ENCODE data around the gene LINC00237.

The LINC00237 gene

DNA sequence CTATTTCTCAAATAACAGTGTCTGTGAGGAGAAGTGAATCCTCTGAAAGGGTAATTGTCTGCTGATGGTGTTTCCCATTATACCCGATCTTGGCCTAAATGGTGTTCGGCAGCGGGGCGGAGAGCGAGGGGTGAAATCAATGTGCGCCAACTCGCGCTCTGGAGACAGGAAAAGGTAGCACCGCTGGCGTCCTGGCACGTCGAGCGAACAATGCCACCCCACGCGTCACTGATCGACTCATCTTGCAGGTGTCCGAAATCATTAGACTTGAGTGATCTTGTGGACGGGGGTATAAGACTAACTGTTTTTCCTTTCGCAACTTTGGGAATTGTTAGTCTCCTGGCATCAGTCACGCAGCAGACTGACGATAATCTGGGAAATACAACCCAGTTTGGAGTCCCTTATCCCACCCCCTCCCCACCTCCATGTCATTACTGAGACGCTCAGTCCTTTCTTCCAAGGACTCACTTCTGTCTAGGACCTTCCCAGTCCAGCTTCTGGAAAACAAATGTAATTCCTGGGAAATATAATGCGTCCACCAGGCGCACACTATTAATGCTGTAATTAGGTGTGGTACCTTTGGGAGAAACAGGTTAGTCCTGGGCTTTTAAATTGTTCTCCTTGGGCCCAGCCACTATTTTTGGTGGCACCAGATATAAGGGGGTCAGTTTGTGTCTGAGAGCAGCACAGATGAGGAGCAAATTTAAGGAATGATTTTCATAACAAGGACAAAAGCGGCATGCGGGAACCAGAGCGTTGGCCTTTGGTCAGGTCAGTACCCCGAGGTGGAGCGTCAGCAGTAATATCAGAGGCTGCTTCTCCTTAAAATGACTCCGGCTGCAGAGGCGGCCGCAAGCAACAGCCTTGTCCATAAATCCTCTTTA is 2.3 kb downstream of the LINC00237 start:
- H3K4me3 ChIP-seq (ENCODE audit: low read depth in 1 of 2, low read length in 2 of 2) = no peak overlapping the region
- no peak overlapping the region for H3K27ac ChIP-seq (ENCODE audit: low read length)
- peaks cover 0 to 55% of the 10 kb centered on the region in 2 donors for H3K4me1 ChIP-seq (ENCODE audit: control insufficient read depth in 1 of 2, insufficient read depth in 2 of 2, low read length in 2 of 2)
- H3K36me3 ChIP-seq (ENCODE audit: control insufficient read depth in 1 of 2, insufficient read depth in 2 of 2, low read length in 2 of 2) = no peaks in the 10 kb centered on the region
- H3K9me3 ChIP-seq (ENCODE audit: control insufficient read depth in 1 of 2, low read length in 2 of 2) = no peaks in the 10 kb centered on the region
- H3K27me3 ChIP-seq (ENCODE audit: low read depth, low read length) = peaks cover 78% of the 10 kb centered on the region

DNA sequence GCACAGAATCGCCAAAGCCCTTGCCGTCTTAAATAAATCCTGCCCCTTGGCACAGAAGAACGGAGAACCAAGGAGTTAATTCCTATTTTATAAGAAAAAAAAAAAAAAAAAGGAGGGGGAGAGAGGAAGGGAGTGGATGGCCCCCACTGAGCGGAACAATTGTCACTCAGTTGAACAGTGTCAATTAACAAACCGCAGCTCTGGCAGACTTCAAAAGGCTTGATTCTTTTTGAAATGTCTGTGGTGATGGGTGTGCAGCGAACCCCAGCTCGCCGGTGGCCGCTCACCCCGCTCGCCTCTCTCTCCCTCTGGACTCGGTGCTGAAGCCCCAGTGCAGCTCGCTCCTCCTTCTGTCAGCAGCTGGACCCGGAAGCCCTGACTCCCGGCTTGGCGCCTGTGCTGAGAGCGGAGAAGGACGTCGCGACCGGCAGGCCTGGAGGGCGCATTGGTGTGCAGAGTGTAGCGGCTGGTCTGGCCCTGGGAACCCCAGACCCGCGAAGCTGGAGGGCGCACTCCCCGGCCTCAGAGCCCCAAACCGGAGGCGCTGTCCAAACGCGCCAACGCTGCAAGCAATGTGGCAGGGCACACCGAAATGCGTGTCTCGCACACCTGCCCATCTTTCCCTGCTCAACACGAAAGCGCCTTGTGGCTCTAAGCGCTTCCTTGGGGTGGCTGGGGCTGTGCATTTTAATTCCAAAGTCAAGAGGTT is 3.4 kb downstream of the LINC00237 start:
- H3K36me3 ChIP-seq (ENCODE audit: control insufficient read depth in 1 of 2, insufficient read depth in 2 of 2, low read length in 2 of 2) = no peaks in the 10 kb centered on the region
- peak overlapping the region; percentile 56 to 57 for H3K4me3 ChIP-seq (ENCODE audit: low read depth in 1 of 2, low read length in 2 of 2)
- no peaks in the 10 kb centered on the region for H3K9me3 ChIP-seq (ENCODE audit: control insufficient read depth in 1 of 2, low read length in 2 of 2)
- no peak overlapping the region for H3K27ac ChIP-seq (ENCODE audit: low read length)
- H3K27me3 ChIP-seq (ENCODE audit: low read depth, low read length) = peaks cover 84% of the 10 kb centered on the region
- H3K4me1 ChIP-seq (ENCODE audit: control insufficient read depth in 1 of 2, insufficient read depth in 2 of 2, low read length in 2 of 2) = peaks cover 0 to 55% of the 10 kb centered on the region in 2 donors

DNA sequence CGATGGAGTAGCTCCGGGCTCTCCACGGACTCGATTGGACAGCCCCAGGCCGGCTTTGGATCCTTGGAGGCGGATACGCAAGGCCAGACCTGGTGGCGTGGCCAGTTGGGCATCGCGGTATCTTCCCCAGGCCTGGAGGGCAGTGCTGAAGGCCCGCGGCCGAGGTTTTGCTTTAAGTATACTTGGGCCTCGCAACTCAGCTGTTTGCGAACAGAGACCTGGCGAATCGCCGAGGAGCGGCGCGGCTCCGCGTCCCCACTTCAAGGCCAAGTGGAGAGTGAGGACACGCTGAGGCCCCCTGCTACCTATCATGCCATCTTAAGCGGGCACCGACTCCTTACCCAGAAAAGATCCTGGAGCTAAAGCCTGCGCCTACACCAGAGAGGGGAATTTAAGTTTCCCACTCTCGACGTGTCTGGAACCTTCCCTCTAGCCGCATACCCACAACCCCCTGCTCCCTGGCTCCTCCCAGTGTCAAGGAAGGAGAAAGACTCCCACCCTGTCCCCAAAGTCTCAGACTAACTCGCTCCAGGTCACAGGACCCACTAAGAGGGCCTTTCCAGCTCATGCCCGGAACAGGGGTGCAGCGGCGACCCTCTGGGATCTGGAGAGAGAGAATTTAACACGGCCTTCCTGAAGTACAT is 4.1 kb downstream of the LINC00237 start:
- Histone ChIP-seq H3K9me3 (ENCODE audit: control insufficient read depth in 1 of 2, low read length in 2 of 2) (no peaks in the 10 kb centered on the region), H3K4me1 (ENCODE audit: control insufficient read depth in 1 of 2, insufficient read depth in 2 of 2, low read length in 2 of 2) (peaks cover 0 to 55% of the 10 kb centered on the region in 2 donors), H3K27ac (ENCODE audit: low read length) (no peak overlapping the region), H3K27me3 (ENCODE audit: low read depth, low read length) (peaks cover 81% of the 10 kb centered on the region), H3K36me3 (ENCODE audit: control insufficient read depth in 1 of 2, insufficient read depth in 2 of 2, low read length in 2 of 2) (no peaks in the 10 kb centered on the region), H3K4me3 (ENCODE audit: low read depth in 1 of 2, low read length in 2 of 2) (peak overlapping the region; percentile 56 to 57)

DNA sequence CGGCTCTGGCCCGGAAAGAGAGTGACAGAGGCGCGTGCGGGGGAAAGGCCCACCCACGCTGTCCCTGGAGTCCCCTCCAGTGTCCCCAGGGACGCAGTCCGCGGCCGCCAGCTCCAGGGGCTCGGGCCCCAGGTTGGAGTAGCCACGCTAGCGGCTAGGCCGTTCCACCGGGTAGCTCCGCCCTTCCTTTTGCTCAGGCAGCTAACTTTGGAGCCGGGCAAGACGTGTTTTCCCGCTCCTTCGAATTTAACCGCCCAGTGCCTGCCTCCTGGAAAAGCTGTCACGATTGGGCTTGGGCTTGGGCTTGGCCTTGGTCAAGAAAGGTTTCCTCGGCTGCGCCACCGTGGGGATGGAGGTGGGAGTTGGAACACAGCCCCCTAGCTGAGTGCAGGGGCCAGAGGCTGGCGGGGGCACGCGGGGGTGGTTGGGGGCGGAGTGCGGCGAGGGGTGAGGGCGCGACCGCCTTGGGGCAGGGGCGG is 4.7 kb downstream of the LINC00237 start:
- Histone ChIP-seq H3K4me1 (ENCODE audit: control insufficient read depth in 1 of 2, insufficient read depth in 2 of 2, low read length in 2 of 2) (peaks cover 0 to 53% of the 10 kb centered on the region in 2 donors), H3K4me3 (ENCODE audit: low read depth in 1 of 2, low read length in 2 of 2) (peak overlapping the region; percentile 56 to 57), H3K9me3 (ENCODE audit: control insufficient read depth in 1 of 2, low read length in 2 of 2) (no peaks in the 10 kb centered on the region), H3K27me3 (ENCODE audit: low read depth, low read length) (peaks cover 77% of the 10 kb centered on the region), H3K27ac (ENCODE audit: low read length) (no peak overlapping the region), H3K36me3 (ENCODE audit: control insufficient read depth in 1 of 2, insufficient read depth in 2 of 2, low read length in 2 of 2) (no peaks in the 10 kb centered on the region)

DNA sequence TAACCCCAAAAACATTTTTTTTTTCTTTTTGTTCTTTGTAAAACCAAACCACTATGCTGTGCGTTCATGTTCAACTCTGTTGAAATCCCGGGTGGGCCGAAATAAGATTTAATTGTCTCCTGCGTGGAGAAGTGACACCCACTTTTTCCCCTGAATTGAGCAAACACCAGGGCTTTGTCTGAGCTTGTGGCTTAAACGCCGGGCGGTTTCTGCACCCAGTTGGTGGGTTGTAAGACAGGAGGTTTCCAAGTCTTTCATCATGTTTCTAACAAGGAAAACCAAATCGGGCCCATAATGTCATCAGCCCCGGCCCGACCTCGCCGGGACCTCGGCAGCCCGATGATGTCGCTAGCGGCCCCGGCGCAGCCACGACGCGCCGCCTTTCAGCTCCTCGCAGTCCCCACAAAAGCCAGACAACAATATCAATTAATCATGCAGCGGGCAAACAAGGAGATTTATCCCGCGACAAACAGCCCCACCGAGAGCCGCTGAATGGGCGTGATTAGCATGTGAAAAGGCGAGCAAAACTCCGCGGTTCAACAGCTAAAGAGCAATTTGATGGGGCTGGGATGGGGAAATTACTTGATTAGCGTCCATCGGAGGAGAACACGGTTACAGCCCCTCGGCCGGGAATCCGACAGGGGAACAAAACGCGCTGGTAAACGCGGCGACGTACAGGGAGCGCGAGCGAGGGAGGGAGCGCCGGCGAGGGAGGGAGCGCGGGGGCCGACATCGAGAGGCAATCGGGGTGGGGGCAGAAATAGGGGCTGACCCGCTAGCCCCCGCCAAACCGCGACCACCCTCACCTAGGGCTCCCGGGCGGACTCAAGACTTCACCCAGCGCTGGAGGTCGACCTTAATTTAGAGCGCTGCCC is 5.3 kb downstream of the LINC00237 start:
- Histone ChIP-seq H3K4me1 (ENCODE audit: control insufficient read depth in 1 of 2, insufficient read depth in 2 of 2, low read length in 2 of 2) (peaks cover 0 to 47% of the 10 kb centered on the region in 2 donors), H3K9me3 (ENCODE audit: control insufficient read depth in 1 of 2, low read length in 2 of 2) (no peaks in the 10 kb centered on the region), H3K4me3 (ENCODE audit: low read depth in 1 of 2, low read length in 2 of 2) (peak overlapping the region; percentile 56 to 57), H3K27me3 (ENCODE audit: low read depth, low read length) (peaks cover 70% of the 10 kb centered on the region), H3K36me3 (ENCODE audit: control insufficient read depth in 1 of 2, insufficient read depth in 2 of 2, low read length in 2 of 2) (no peaks in the 10 kb centered on the region), H3K27ac (ENCODE audit: low read length) (no peak overlapping the region)

DNA sequence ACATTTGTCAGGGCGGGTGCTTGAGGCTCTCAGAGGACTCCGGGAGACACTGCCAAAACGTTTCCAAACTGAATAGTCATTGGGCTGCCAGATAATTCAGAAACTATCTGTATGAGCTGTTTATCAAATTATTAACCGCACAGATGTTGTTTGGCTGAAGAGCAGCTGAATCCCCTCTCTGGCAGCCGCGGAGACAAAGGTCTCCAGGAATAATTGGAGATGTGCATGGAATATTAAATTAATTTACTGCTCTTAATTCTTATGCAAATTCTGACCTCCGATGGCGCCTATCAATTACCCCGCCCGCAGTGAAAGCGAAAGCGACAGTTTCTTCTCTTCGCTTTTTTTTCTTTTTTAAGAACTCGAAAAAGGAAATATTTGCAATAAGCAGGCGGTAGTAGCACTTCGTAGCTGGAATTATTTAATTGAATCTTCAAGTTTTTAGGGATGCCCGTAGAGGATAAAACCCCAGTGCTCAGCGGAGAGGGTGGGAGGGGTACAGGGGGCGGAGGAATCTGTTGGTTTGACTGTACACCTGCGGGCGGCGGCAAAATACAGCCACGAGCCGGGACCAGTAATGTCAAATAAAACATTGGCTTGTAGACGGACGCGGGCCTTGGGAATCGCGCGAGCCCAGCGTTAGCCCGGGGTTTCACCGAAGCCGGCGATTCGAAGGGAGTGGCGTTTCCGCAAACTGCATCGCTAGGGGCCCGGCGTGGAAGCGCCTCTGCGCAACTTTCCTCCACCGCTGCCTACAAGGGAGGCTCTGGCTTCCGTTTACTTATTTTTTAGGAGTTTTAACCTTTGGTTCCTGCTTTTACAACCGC is 6.2 kb downstream of the LINC00237 start:
- H3K9me3 ChIP-seq (ENCODE audit: control insufficient read depth in 1 of 2, low read length in 2 of 2) = no peaks in the 10 kb centered on the region
- H3K4me3 ChIP-seq (ENCODE audit: low read depth in 1 of 2, low read length in 2 of 2) = peak overlapping the region; percentile 56 to 57
- no peak overlapping the region for H3K27ac ChIP-seq (ENCODE audit: low read length)
- H3K36me3 ChIP-seq (ENCODE audit: control insufficient read depth in 1 of 2, insufficient read depth in 2 of 2, low read length in 2 of 2) = no peaks in the 10 kb centered on the region
- H3K4me1 ChIP-seq (ENCODE audit: control insufficient read depth in 1 of 2, insufficient read depth in 2 of 2, low read length in 2 of 2) = peaks cover 0 to 38% of the 10 kb centered on the region in 2 donors
- H3K27me3 ChIP-seq (ENCODE audit: low read depth, low read length) = peaks cover 62% of the 10 kb centered on the region

DNA sequence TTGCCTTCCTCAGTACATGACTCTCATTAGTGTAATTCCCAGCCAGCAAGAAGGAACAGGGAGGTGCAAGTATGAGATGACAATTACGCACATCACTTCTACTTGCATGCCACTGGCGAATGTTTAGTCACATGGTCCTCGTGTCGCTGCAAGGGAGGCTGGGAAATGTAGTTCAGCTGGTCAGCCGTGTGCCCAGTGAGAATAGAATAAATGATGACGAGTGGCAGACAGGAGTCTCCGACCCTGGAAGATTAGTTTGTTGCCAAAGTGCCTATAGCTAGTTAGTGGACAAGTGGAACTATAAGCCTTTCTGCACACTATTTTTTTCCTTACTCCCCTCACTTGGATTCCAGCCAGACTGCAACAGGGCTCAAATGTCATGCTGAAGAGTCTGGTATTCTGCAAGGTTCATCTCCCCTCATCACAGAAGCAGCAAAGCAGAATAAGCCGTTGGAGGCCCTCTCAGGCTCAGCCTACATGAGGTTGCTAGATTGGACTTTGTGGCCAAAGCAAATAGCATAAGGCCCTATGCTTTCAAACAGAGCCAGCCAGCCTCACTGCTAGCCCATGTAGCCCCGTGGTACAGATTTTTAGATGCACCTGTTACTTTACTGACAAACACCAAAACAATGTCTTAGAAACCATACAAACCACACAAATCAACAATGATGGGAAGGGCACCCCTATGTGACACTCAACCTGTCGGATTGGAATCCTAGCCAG is 9.7 kb downstream of the LINC00237 start:
- Histone ChIP-seq H3K36me3 (ENCODE audit: control insufficient read depth in 1 of 2, insufficient read depth in 2 of 2, low read length in 2 of 2) (no peaks in the 10 kb centered on the region), H3K27me3 (ENCODE audit: low read depth, low read length) (peaks cover 30% of the 10 kb centered on the region), H3K4me1 (ENCODE audit: control insufficient read depth in 1 of 2, insufficient read depth in 2 of 2, low read length in 2 of 2) (peaks cover 0 to 18% of the 10 kb centered on the region in 2 donors), H3K9me3 (ENCODE audit: control insufficient read depth in 1 of 2, low read length in 2 of 2) (no peaks in the 10 kb centered on the region), H3K27ac (ENCODE audit: low read length) (no peak overlapping the region), H3K4me3 (ENCODE audit: low read depth in 1 of 2, low read length in 2 of 2) (no peak overlapping the region)

DNA sequence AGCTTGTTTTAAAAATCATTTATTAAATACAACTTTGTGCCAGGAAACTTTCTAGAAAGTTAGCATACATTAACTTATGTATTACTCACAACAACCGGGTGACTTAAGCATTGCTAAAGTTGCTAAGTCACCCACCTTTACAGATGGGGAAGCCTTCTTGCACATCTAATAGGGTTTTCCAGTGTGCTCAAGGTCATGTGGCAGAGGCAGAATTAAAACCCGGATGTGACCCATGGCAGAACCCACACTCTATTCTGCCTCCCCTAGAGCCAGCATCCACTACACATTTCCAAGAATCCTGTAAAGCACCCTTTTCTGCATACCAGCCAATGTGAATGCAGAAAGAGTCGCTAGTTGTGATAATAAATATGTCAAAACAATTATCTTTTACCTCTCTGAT is 13.4 kb downstream of the LINC00237 start:
- no peaks in the 10 kb centered on the region for H3K36me3 ChIP-seq (ENCODE audit: control insufficient read depth in 1 of 2, insufficient read depth in 2 of 2, low read length in 2 of 2)
- no peak overlapping the region for H3K27ac ChIP-seq (ENCODE audit: low read length)
- no peaks in the 10 kb centered on the region for H3K4me1 ChIP-seq (ENCODE audit: control insufficient read depth in 1 of 2, insufficient read depth in 2 of 2, low read length in 2 of 2)
- H3K9me3 ChIP-seq (ENCODE audit: control insufficient read depth in 1 of 2, low read length in 2 of 2) = no peaks in the 10 kb centered on the region
- H3K27me3 ChIP-seq (ENCODE audit: low read depth, low read length) = peaks cover 7% of the 10 kb centered on the region
- H3K4me3 ChIP-seq (ENCODE audit: low read depth in 1 of 2, low read length in 2 of 2) = no peak overlapping the region

DNA sequence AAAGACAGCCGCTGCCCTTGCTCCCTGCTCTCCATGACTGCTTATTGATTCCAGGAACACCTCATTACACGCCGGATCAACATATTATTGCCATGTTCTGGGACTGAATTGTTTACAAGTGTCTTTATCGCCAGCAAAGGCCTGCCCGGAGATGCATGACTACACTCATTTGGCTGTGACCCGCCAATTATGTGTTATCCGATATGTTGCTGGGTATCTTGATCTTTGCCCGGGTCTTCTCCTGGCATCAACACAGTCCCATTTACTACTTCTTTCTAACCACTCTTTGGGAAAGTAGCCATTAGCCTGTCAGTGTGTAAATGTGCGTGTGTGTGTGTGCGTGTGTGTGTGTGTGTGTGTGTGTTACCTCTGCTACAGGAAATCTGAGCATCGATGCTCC is 15.4 kb downstream of the LINC00237 start:
- Histone ChIP-seq H3K27ac (ENCODE audit: low read length) (no peak overlapping the region), H3K36me3 (ENCODE audit: control insufficient read depth in 1 of 2, insufficient read depth in 2 of 2, low read length in 2 of 2) (no peaks in the 10 kb centered on the region), H3K4me3 (ENCODE audit: low read depth in 1 of 2, low read length in 2 of 2) (no peak overlapping the region), H3K9me3 (ENCODE audit: control insufficient read depth in 1 of 2, low read length in 2 of 2) (no peaks in the 10 kb centered on the region), H3K27me3 (ENCODE audit: low read depth, low read length) (peaks cover 3% of the 10 kb centered on the region), H3K4me1 (ENCODE audit: control insufficient read depth in 1 of 2, insufficient read depth in 2 of 2, low read length in 2 of 2) (no peaks in the 10 kb centered on the region)

All from muscle layer of duodenum (tissue), 2 donors.